IPS-20b (cell line): ENCODE data around the gene RUNX2.

Source experiments
- H3K27ac ChIP-seq: one replicate; pipeline ENCODE4 v1.5.1; 2013; ENCODE audit warnings: low read length
- H3K27me3 ChIP-seq: 2 replicates; pipeline ENCODE4 v1.6.1; 2013; ENCODE audit warnings: mild to moderate bottlenecking, low read length, inconsistent platforms; ENCODE audit not compliant: insufficient read depth
- H3K36me3 ChIP-seq: 2 replicates; pipeline ENCODE4 v1.6.1; 2013; ENCODE audit warnings: low read depth, mild to moderate bottlenecking, inconsistent platforms, low read length, moderate library complexity; ENCODE audit not compliant: insufficient read depth
- H3K4me1 ChIP-seq: 2 replicates; pipeline ENCODE4 v1.6.1; 2013; ENCODE audit warnings: mild to moderate bottlenecking, control low read depth, inconsistent platforms, low read length, moderate library complexity; ENCODE audit not compliant: insufficient read depth
- H3K4me3 ChIP-seq: 2 replicates; pipeline ENCODE4 v1.5.1; 2013; ENCODE audit warnings: mild to moderate bottlenecking, low read length, inconsistent platforms
- H3K9ac ChIP-seq: 2 replicates; pipeline ENCODE4 v1.6.1; 2013; ENCODE audit warnings: low read depth, mild to moderate bottlenecking, inconsistent platforms, low read length, moderate library complexity
- H3K9me3 ChIP-seq: 2 replicates; pipeline ENCODE4 v1.6.1; 2013; ENCODE audit warnings: mild to moderate bottlenecking, low read depth, low read length, inconsistent platforms; ENCODE audit not compliant: insufficient read depth

The RUNX2 gene

GRCh38 chr6:45657226-45657625 is 329.1 kb downstream of the RUNX2 start:
- H3K9me3 ChIP-seq: no peaks in the 10 kb centered on the region
- H3K9ac ChIP-seq: no peak overlapping the region
- H3K27ac ChIP-seq: no peak overlapping the region
- H3K4me1 ChIP-seq: no peaks in the 10 kb centered on the region
- H3K4me3 ChIP-seq: no peak overlapping the region
- H3K36me3 ChIP-seq: no peaks in the 10 kb centered on the region
- H3K27me3 ChIP-seq: peaks cover 11% of the 10 kb centered on the region; the same call in 1 of the 2 replicates

GRCh38 chr6:45658400-45658799 is 330.3 kb downstream of the RUNX2 start:
- Histone ChIP-seq H3K27ac (no peak overlapping the region), H3K27me3 (peaks cover 23% of the 10 kb centered on the region; the same call in 1 of the 2 replicates), H3K4me3 (no peak overlapping the region), H3K36me3 (no peaks in the 10 kb centered on the region), H3K4me1 (no peaks in the 10 kb centered on the region), H3K9ac (no peak overlapping the region), H3K9me3 (no peaks in the 10 kb centered on the region)

- Histone ChIP-seq H3K27me3 (peaks cover 28% of the 10 kb centered on the region; the same call in 1 of the 2 replicates), H3K9ac (no peak overlapping the region), H3K9me3 (no peaks in the 10 kb centered on the region), H3K4me3 (no peak overlapping the region), H3K4me1 (no peaks in the 10 kb centered on the region), H3K27ac (no peak overlapping the region), H3K36me3 (no peaks in the 10 kb centered on the region)
These were observed 330.8 kb downstream of the RUNX2 start for GRCh38 chr6:45658958-45659357.

DNA sequence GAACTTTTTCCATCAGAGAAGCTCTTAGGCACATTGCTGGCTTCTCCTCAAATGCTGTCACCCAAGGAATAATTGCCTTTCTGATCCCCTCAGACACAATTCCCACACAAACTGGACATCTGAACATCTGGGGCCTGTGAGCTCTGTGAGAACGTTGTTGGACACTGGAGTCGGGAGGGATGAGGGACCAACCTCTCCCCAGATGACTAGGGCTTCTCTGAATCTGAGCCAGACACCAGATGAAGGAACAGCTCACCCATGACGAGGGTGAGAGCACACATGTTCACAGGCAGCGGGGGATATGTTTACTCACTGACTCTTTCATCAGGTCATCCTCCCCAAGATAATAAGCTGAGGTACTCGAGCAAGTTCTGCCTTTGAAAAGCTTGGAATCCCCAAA is 333.5 kb downstream of the RUNX2 start:
- H3K4me1 ChIP-seq: peaks cover 4% of the 10 kb centered on the region; the same call in 1 of the 2 replicates
- H3K27ac ChIP-seq: no peak overlapping the region

GRCh38 chr6:45663251-45664221 is 335.4 kb downstream of the RUNX2 start:
- H3K27me3 ChIP-seq: peaks cover 40% of the 10 kb centered on the region; the same call in 1 of the 2 replicates
- H3K9me3 ChIP-seq: no peaks in the 10 kb centered on the region
- H3K9ac ChIP-seq: no peak overlapping the region
- H3K27ac ChIP-seq: no peak overlapping the region
- peaks cover 4% of the 10 kb centered on the region; the same call in 1 of the 2 replicates for H3K4me1 ChIP-seq
- peak overlapping the region; percentile 54; the same call in 1 of the 2 replicates for H3K4me3 ChIP-seq
- H3K36me3 ChIP-seq: no peaks in the 10 kb centered on the region

More for the DNA sequence above, 333.5 kb downstream of the RUNX2 start:
- peaks cover 40% of the 10 kb centered on the region; the same call in 1 of the 2 replicates for H3K27me3 ChIP-seq
- H3K4me3 ChIP-seq: no peak overlapping the region
- H3K9me3 ChIP-seq: no peaks in the 10 kb centered on the region
- no peak overlapping the region for H3K9ac ChIP-seq
- H3K36me3 ChIP-seq: no peaks in the 10 kb centered on the region

- Histone ChIP-seq H3K4me1 (peaks cover 4% of the 10 kb centered on the region; the same call in 1 of the 2 replicates), H3K9ac (no peak overlapping the region), H3K4me3 (no peak overlapping the region), H3K27me3 (peaks cover 40% of the 10 kb centered on the region; the same call in 1 of the 2 replicates), H3K27ac (no peak overlapping the region), H3K9me3 (no peaks in the 10 kb centered on the region), H3K36me3 (no peaks in the 10 kb centered on the region)
These were observed 336.6 kb downstream of the RUNX2 start for GRCh38 chr6:45664707-45665106.

- no peaks in the 10 kb centered on the region for H3K9me3 ChIP-seq
- H3K36me3 ChIP-seq: no peaks in the 10 kb centered on the region
- no peak overlapping the region for H3K9ac ChIP-seq
- no peak overlapping the region for H3K4me3 ChIP-seq
- H3K27ac ChIP-seq: no peak overlapping the region
- peaks cover 4% of the 10 kb centered on the region; the same call in 1 of the 2 replicates for H3K4me1 ChIP-seq
- peaks cover 40% of the 10 kb centered on the region; the same call in 1 of the 2 replicates for H3K27me3 ChIP-seq
These were observed 337.7 kb downstream of the RUNX2 start for GRCh38 chr6:45665859-45666258.

DNA sequence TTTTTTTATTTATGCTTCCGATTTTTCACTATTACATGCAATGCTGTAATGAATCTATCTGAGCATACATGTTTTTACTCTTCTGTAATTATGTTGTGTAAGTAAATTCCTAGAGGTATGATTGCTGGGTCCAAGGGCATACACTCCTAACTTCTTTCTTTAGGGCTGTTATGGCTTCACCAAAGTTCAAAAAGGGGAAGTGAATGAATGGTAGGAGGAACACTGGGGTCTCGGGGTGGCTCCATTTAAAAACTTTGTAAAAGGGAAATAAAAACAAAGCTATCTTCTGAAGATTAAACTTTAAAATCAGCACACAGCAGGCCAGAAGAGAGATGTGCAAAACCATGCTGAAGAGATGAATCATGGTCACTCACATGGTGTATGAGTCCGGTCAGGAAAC is 338.7 kb downstream of the RUNX2 start:
- Histone ChIP-seq H3K9me3 (no peaks in the 10 kb centered on the region), H3K27me3 (peaks cover 32% of the 10 kb centered on the region; the same call in 1 of the 2 replicates), H3K36me3 (no peaks in the 10 kb centered on the region)

DNA sequence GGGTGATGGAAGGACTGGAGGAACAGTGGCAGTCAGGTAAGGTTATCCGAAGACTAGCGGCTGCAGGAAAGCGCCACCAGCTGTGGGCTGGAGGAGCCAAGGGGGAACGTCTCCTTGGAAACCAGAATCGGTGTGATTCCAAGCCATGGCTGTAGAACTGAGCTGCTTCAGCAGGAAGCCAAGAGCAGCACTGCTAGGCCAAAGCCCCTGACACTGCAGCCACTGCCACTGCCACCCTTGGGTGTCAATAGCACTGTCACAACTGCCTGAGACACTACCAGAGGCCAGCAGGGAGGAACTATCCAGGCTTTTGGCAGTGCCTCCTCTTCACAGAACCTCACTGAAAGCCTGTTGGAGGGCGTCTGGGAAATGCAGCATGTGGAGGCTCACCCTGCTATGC is 339.2 kb downstream of the RUNX2 start:
- Histone ChIP-seq H3K4me1 (peaks cover 4% of the 10 kb centered on the region; the same call in 1 of the 2 replicates), H3K9me3 (no peaks in the 10 kb centered on the region), H3K27me3 (peaks cover 28% of the 10 kb centered on the region; the same call in 1 of the 2 replicates), H3K9ac (no peak overlapping the region), H3K4me3 (no peak overlapping the region), H3K36me3 (no peaks in the 10 kb centered on the region), H3K27ac (no peak overlapping the region)

More for the DNA sequence above, 338.7 kb downstream of the RUNX2 start:
- Histone ChIP-seq H3K4me3 (no peak overlapping the region), H3K9ac (no peak overlapping the region), H3K27ac (no peak overlapping the region), H3K4me1 (peaks cover 4% of the 10 kb centered on the region; the same call in 1 of the 2 replicates)

DNA sequence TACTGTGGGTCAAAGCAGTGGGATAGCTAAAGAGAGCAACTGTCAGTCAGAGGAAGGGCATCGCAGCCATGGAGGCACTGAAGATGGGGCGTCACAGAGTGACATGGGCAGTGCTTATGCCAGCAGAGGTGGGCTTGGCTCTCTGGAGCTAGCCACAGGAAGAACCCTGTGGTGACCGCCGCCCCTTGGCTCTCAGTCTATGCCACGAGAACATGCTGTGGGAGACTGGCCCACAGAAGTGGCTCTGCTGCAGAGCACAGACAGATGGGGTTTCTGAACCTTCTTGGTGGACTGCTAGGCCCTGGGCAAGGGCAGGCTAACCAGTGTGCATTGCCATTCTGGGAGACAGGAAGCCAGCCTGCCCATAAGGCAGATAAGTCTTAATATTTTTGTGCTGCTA is 339.6 kb downstream of the RUNX2 start:
- Histone ChIP-seq H3K9me3 (no peaks in the 10 kb centered on the region), H3K4me3 (no peak overlapping the region), H3K4me1 (peaks cover 4% of the 10 kb centered on the region; the same call in 1 of the 2 replicates), H3K27me3 (peaks cover 23% of the 10 kb centered on the region; the same call in 1 of the 2 replicates), H3K27ac (no peak overlapping the region), H3K36me3 (no peaks in the 10 kb centered on the region), H3K9ac (no peak overlapping the region)

- Histone ChIP-seq H3K36me3 (no peaks in the 10 kb centered on the region), H3K27ac (no peak overlapping the region), H3K9ac (no peak overlapping the region), H3K27me3 (peaks cover 14% of the 10 kb centered on the region; the same call in 1 of the 2 replicates), H3K4me3 (no peak overlapping the region), H3K4me1 (peaks cover 4% of the 10 kb centered on the region; the same call in 1 of the 2 replicates), H3K9me3 (no peaks in the 10 kb centered on the region)
These were observed 340.6 kb downstream of the RUNX2 start for GRCh38 chr6:45668705-45669104.
